Right renal pelvis (tissue), 4 donors: Measurements from ENCODE around the gene SEMA5B. TPM values are rescaled to one million over a fixed set of nuclear protein-coding genes. Genes with fewer than 3 reads are reported as not detected.

Source experiments
- DNase-seq, 4 donors: peaks; one replicate each; pipeline ENCODE4 v3.0.0-alpha.2; 2013; ENCODE audit warnings: low read depth in 4 of 4, low spot score in 3 of 4, missing footprints in 1 of 4
- polyA plus RNA-seq, 4 donors: library from polyadenylated mRNA; unstranded; fragments of 120-200 nt; gene quantifications; one replicate each; pipeline ENCODE4 v1.2.1, GENCODE V29; 2013; ENCODE audit not compliant: insufficient read length in 4 of 4

Gene SEMA5B
- polyA plus RNA-seq, 4 donors: 22.3 to 28.5 (median 26.4) TPM

DNA sequence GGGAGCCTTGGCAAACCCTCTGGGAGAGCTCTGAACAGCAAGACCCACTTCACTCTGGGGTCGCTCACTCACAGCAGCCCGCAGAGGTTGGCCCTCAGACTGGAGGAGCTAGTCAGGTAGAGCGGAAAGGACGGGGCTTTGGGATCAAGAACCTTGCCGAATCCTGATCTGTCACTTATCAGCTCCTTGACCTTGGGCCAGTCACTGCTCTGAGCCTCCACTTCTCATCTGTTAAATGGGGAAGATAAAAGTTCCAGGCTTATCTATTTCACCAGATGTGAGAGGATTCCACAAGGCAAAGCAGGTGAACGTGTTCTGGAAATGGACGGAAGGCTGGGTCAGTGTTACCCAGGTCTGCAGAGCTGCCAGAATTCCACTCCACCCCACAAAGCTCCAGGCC lies 29.4 kb downstream of the SEMA5B start:
- no peak for DNase-seq

DNA sequence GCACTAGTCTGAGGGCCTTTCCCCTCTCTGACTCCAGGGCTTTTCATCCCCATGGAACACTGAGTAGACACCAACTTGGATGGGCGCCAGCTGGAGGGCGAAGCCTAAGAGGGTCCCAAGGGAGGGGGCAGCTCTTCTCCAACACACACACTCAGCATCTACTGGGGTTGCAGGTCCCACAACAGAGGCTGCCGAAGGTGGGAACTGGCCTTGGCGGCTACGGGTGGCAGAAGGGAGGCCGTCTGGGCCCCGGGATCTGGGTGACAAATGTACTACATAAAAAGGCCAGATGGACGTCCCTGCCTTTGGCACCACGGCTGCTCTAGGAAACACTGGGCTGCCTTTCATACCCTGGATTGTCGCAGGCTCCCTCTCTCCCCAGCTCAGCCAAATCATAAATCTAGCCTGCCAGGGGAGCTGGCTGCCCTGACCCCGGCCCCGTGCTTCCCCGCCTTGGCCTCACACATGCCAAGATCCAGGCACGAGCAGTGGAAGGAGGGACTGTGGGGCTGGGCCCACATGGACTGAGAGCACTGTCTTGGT lies 31.5 kb downstream of the SEMA5B start:
- DNase-seq: no peak

DNA sequence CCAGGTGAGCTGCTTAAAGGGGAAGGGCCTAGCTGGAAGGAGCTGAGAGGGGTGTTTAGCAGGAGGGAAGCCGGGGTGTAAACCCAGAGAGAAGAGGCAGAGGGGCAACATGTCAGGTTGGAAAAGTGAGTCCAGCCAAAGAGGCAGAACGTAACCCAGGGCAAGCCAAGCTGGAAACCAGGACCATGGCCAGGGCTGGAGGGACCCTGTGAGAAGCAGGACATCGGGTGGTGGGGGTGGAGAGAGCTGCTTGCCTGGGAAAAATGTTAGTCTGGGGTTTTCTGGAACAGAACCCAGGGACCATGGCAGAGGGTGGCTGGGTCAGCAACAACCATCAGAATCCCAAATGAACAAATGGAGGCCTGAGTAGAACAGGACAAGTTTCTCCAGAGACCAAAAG lies 32.6 kb downstream of the SEMA5B start:
- DNase-seq: no peak

DNA sequence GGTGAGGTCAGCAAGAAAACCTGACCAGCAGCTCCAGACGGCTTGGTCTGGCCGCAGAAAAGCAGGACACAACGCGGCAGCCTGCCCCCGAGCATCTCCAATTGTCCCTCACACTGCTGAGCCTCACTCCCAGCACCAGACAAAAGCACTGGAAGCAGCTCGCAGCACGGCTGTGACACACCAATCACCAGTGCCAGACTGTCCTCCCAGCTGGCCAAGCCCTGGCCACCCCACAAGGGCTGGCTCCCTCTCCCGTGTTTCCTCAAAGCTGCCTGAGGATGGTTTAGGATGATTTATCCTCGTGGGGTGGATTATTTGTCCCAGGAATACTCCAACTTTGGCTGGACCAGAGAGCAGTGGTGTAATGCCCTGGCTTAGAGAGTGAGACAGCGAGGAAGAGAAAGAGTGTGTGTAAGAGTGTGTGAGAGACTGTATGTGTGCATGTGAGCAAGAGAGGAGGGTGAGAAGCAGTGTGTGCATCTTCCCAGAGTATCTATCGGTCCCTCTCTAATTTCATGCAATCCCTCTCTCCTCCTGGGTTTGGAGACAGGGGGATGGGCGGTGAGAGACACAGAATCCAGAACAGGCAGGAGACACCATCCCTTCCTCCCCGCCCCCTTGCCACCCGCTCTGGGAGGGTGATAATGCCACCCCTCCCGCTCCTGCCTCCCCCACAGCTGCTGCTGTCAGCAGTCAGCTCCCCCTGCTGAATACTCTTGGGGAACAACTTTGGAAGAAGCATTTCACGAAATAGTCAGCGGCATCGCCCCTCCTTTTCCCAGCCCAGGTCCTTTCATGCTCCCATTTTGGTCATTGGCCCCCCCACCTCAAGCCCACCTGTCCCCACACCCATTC lies 34.2 kb downstream of the SEMA5B start:
- no peak for DNase-seq

DNA sequence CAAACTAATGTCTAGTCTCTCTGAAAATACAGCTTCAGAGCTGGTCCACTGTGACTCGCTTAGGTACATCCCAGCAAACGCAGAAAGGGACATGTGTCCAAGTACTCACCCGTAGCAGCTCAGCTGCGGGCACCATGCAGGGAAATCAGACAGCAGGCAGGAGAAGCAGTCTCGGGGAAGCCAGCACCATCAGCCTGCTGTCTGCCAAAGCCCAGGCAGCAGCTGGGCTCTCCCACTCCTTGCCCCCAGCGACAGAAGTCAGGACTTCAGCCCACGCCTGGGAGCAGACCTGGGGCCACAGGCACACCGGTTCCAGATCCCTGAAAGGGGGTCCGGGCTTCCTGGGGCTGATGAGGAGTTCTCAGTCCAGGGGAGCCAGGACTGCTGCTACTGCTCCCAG lies 34.9 kb downstream of the SEMA5B start:
- DNase-seq: no peak

DNA sequence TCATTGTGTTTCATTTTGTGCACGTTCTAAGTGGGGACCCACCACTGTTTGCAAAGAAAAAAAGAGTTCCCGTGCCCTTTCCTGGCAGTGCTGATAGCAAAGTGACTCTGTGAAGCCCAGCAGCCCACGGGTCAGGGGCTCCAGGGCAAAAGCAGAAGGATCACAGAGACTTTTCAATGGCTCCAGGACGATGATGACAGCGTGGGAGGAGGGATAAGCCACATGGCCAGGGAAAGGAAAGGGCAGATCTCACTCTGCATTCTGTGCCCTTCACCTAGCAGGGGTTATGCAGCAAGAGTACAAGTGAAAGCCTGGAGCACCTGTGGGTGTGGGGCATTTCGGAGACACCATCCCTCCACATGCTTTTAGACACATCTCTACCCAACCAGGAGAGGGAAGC lies 35.4 kb downstream of the SEMA5B start:
- DNase-seq: no peak

DNA sequence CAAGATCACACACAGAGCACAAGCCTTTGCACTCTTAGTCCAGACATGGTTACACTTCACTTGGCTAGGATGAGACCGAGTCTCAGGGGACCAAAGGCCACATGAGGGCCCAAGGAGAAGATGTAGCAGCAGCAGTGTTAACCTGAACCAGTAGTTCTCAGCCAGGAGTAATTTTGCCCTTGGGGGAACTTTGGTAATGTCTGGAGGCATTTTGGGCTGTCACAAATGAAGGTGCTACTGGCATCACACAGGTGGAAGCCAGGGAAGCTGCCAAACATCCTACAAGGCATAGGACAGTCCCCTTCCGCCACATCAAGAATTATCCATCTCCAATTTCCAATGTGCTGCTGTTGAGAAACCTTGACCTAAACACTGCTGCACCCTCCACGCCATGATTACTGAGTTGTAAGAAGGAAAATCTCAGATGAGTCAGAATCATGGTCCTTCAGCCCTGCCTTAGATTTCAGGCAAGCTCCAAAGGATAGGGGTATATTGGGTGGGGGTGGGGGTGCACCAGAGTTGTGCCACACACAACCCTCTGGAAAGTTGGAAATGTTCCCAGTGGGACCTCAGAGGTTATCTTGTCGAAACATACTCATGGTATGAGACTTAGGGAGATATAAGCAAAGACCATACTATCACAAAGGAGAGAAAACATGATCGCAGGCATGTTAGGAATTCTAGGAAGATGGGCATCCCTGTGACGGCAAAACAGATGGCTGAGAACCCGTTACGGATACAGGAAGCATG lies 36.2 kb downstream of the SEMA5B start:
- DNase-seq: no peak

DNA sequence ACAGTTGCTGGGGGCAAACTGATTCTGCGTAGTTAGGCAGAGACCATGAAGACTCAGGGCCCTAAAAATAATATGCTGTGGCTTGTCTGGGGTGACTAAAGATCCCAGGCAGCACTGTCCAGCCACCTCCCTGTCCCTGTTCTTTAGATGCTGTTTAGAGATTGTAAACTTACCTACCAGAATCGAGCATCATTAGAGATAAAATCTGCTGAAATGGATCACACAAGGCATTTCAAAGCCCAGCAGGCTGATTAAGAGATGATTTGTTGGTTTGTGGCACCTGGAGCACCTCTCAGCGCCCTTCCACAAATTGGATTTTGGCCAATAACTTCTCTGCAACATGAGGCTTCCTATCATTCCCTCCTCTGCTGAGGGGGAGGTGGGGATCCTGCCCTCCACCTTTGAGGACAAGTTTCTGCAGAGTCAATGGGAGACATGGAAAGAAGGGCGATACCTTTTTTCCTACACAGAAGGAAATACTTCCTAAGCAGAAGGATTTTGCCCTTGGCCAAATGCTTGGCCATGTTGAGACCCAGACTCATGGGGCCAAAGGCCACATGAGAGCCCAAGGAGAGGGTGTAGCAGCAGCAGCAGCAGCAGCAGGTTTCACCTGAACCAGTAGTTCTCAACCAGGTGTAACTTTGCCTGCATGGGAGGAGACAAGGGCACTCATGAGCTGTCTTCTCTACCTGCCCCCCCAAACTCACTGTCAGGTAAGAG lies 37.5 kb downstream of the SEMA5B start:
- no peak for DNase-seq

DNA sequence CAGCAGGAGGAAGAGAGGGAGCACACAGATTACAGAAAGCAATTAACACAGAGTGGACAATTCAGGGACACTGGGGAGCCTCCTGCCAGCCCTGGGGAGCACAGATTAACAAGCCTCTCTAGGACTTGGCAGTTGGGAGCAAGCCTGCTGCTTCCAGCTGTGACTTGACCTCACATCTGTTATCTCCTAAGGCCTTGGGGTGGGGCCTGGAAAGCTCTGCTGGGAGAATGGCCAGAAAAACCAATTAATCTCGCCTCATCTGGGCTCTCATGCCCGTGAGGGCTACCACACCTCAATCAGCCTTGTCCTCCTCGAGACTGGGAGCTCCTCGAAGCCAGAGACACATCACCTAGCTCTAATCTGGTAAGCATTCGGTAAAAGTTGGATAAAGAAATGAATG lies 39.1 kb downstream of the SEMA5B start:
- no peak for DNase-seq

DNA sequence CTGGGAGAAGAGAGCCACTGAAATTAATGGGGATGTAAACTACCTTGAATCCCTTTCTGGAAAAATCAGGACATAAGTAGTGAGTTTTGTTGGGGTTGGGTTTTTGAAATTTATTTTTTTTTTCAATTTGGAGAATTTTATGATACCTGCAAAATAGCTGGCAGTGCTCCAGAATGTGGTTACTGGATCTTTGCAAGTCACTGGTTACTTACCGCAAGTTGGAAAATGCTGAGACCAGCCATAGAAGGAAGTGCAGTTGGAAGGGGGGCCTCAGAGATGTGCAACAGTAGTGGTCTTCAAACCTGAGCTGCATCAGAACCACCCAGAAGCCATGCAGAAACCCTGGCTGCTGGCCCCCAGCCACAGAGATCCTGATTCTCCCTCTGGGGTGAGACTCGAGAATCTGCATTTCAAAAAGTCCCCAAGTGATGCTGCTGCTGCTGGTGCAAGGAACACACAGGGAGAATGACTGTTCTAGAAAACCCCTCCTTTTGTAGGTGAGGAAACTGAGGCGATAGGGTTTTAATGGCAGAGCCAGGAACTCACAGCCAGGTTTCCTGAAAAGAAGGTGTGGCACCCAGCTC lies 39.7 kb downstream of the SEMA5B start:
- no peak for DNase-seq

DNA sequence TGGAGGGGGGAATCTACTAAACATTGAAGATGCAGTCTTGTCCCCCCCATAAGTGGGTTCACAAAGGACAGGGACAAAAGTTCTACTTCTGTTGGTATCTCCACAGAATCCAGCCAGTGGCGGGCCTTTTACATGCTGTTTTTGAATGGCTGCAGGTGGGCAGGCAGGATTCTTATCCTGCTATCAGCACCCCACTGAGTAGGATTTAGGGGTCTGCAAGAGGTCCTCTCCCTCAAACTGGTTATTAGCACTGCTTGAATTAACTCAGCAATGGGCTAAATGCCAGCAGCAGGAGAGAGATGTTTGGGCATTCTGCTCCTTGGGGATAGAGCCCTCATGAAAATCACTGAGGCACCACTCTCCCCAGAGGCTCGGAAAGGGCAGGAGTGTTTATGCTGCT lies 40.3 kb downstream of the SEMA5B start:
- no peak for DNase-seq

DNA sequence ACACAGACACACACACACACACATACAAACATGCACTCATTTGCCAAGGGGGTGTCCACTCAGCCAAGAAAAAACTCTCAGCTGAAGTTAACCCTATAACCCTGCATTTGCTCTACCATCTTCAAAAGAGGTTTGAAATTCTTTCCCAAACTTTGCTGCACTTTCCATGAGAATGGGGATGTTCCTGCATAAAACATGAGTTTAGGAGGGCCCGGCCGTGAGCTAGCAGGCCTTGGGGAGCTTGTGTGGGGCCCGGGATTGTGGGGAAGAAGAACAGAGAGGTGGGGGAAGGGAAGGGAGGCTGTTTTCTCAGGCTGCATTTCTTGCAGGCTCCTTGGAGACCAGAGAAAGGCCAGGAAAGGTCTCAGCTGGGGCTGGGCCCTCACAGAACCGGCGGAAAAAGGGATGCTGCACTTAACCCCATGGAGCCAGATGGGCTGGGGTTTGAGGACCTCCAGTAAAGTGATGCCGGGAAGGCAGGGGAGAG lies 40.8 kb downstream of the SEMA5B start:
- no peak for DNase-seq

DNA sequence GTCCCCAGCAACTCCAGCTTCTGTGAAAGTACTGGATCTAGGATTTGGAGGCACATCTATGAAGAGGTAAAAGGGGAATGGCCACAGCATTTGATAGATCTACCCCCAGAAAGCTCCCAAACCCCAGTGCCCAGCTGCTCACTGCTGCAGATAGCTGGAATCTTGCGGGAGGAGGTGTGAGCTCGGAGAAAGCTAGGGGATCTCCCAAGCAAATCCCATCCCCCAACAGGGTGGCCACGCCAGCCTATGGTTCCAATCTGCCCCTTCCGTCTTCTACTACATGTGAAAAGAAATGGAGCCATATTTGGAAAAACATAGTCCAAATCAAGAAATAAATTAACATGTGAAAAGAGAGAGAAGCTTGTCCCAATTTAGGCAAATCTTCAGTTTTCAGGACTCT lies 42.0 kb downstream of the SEMA5B start:
- no peak for DNase-seq

DNA sequence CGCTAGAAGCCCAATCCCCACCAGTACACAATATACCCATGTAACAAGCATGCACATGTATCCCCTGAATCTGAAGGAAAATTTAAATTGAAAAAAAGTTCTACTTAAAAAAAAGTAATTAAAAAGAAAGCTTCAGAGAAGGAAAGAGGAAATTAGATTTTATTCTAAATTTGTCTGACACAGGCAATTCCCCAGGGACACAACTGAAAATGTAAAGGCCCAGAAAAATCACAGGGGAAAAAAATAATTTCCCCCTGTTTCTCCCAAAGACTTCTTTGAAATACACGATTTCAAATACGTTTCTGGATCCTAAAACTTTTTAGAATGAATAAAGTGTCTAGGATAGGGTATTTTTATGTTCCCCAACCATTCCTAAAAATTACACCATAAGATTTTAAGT lies 42.9 kb downstream of the SEMA5B start:
- DNase-seq: no peak

DNA sequence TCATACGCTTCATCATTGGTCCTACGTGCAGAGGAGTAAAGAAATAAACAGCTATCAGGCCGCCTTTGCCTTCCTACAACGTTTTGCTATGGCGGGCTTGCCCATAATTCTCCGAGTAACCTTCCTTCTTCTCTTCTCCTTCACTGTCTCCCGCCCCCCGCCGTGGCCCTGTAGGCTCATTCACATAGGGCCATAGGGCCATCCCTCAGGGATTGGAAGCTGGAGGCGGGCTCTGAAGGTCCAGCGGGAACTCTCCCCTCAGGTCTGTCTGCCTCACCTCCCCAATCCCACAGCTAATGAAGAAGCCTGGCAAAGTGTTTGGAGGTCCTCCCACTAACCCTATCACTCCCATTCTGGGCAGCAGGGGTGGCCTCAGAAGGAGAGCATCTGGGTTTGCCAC lies 43.6 kb downstream of the SEMA5B start:
- DNase-seq: no peak

DNA sequence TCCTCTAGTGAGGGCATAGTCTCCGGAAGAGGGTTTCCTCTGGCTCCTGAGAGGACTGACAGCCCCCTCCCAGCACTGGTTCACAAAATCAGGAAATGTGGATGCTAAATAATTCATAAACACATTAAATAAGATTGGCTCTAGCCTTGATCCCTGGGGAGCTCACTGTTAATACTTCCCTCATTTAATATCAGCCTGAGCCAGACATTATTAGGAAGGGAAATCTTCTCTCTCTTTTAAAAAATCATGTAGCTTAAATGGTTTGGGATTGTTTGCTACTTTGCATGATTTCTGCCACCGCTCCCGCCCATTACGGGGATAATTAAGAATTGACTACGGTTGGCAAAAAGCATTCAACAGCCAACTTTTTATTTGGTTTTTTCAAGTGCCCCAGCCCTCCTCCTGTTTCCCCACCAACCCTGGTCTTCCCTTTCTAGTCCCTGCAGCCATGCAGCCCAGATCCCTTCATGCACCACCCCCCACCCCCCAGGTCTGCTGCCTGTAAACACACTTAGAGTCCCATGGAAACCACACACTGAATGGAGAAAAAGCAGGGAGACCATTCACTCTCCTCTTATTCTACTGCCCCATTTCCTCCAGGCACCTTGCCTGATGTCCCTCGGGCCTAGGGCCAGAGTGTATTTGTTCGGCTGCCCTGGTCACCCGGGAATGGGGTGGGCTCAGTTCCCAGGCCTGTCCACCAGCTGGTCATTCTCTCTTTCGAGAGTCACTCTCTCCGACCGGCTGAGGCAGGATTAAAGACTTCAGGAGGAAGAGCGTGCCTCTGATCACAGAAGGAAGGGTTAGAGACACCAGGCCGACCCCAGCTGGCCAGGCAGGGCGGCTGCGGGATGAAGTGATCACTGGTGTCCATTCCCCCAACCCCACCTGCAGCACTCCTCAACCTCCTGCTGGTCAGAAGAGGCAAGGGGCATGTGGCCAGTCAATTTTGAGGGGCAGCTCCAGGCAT lies 45.1 kb downstream of the SEMA5B start:
- no peak for DNase-seq

DNA sequence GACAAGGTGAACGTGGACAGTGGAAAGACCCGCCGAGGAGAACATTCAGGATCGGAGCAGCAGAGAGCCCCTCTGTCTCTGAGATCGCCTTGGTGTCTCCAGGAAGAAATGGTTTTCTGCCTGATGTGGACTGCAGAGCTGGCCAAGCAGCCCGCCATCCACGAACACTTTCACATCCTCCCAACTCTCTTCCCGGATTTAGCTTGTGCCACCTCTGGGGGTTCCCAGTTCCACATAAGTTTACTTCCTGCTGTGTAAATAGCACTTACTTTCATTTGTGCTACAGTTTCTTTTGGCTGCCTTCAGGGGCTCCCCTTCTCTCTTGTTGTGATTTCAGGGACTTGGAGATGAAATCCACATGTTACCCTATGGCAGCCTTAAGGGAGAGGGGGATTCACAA lies 48.4 kb downstream of the SEMA5B start:
- DNase-seq: no peak

DNA sequence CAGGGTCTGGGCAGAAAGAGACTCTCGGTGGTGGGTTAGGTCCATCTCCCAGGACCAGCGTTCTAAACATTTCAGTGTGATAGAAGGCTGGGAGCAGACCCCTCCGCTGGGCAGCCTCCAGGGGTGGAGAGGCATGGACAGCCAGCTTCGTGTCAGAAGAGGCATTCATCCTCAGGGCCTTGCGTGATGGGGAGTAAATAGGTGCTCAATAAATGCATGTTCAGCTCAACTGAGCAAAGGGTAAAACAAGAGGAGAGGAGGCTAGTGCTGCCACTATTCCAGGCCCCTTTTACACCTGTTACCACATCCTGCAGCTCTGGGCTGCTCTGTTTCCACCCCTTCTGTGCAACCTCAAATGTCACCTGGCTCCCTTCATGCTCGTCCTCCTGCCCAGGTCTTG lies 49.0 kb downstream of the SEMA5B start:
- DNase-seq: no peak

DNA sequence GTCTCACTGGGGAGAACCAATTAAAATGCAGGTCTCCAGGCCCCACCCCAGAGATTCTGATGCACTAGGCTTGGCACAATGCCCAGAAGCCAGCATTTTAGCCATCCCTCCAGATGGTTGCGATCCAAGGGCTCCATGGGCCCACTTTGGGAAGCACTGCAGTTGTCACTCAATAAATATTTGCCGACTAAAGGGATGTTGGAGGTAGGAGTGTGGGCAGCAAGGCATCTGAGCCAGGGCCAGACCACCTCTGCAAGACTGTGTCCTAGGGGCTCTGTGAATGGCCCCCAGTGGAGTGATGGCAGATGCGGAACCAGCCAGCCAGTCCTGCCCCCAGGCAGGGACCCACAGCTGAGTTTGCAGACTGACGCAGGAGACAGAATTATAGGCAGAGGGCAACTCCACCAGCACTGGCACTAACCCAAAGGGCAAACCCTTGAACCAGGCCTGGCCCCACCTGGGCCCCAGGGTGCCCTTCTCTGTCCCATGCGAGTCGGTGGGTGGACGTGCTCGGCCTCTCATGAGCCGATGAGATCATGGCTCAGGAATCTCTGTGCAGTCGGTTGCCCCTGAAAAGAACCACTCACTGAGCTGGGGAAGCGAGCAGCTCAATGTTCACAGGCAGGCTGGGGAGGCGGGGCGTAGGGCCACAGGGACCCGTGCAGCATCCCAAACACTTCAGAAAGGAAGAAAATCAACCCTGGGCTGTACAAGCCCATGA lies 49.7 kb downstream of the SEMA5B start:
- DNase-seq: peak in 1 of 4 donors; percentile 58
